GM21423 (cell line): ENCODE data around the gene TTYH2.

ENCODE experiments used
- ATAC-seq: cut with Tn5 transposase; IDR thresholded peaks from one replicate; pipeline ENCODE4 v1.9.1; 2021; ENCODE audit warnings: mild to moderate bottlenecking, moderate library complexity; ENCODE audit not compliant: unreplicated experiment

Gene TTYH2

DNA sequence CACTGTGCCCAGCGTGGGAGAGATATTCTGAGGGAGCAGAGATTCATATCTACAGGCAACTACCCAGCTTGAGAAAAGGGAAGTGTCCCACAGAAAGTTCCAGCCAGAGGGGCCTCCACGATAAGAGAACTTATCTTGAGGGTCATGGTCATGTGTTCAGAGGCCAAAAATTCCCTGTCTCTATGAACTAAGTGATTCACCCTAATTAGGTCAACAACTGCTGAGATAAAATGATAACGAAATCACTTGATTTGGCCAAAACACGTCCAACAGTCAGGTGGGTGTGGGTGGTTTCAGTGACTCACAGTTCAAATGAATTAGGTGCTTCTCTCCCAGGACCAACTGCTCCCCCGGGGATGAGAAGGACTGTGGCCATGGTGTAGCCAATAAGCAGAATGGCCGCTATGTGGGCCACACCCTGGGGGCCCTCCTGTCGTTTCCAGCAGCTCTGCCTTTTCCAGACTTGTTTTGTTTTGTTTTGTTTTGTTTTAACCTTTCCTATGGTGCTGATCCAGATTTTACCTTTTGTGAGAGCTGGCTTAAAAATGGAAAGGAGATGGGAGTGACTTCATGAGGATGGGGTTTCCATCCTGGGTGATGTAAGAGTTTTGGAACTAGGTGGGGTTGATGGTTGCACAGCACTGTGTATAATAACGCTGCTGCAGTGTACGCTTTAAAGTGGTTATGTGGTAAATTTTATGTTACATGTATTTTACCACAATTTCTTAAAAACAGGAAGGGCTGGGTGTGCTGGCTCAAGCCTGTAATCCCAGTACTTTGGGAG, 69.4 kb downstream of the TTYH2 start:
- no peak for ATAC-seq

DNA sequence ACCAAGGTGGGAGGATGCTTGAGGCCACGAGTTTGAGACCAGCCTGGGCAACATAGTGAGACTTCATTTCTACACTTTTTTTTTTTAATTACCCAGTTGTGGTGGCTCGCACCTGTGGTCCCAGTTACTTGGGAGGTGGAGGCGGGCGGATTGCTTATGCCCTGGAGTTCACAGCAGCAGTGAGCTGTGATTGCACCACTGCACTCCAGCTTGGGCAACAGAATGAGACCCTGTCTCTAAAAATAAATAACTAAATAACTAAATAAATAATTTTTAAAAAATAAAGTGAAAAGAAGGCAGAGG, 70.0 kb downstream of the TTYH2 start:
- no peak for ATAC-seq

DNA sequence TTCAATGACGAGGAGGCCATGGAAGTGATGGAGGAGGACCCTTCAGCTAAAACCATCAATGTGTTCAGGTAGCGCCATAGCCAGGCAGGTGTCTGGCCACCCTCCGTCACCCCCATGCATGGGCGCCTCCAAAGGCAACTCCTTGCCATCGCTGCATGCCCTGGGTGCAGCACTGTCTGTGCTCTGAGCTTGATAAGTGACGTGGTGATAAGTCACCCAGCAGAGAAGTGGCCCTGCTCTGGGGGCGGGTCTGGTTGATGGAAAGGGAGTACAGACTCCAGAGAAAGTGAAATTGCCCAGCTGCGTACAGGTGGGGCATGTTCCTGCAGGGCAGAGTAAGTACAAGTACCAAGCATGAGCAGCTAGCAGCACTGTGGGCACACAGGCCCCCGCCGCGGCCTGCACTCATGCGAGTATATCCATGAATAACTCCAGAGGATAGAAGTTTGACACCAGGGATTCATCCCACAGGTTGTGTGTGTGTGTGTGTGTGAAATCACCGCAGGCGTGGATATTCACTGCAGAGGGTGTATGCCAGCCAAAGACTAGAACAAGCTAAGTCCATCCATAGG, 73.7 kb downstream of the TTYH2 start:
- ATAC-seq, result no peak

DNA sequence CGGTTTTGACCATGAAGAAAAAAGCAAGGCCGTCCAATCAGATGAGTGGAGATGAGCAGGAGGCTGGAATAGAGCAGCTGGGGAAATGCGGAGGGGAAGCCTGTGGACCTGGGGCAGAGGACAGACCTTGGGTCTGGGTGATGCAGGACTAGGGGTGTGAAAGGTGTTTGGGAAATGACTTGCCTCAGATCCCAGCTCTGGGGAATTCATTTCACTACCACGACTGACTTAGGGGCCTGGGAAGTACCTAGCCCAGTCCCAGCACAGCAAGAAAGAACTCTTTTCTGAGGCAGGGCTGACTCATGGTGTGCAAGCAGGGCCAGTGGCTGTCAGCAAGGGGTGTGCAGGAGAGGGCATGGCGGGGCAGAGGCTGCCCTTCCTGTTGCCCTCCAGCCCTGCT, 75.4 kb downstream of the TTYH2 start:
- ATAC-seq, result peak; percentile 47

DNA sequence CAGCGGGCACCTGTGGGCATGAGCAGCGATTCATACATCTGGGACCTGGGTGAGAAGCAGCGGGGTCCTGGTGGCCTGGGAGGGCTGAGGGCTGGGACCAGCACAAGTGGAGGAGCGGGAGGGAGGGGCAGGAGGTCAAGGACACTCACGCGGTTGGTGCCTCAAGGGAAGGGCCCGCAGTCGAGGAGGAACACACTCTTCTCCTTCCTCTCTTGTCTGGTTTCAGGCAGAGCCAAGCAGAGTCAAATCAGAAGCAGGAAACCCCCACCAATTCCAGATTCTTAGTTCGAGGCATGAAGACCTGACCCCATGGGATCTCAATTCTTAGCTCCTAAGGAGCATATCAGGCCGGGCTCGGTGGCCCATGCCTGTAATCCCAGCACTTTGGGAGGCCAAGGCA, 76.3 kb downstream of the TTYH2 start:
- ATAC-seq, result no peak

DNA sequence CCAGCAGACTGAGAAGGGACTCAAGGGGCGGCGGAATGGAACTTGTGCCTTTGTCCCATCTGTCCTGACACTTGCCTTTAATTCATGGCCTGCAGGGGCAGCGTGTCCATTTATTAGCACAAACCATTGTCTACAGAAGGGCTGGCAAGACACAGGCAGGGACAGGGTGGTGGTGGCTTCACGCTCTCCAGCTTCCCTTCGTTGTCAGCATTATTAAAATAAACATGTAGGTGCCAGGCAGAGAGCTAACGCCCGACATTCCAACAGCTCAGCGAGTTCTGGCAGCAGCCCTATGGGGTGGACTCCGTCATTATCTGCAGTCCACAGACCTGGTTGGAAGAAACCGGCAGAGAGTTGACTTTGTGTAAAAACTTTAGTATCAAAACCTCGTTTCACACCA, 77.0 kb downstream of the TTYH2 start:
- no peak for ATAC-seq

DNA sequence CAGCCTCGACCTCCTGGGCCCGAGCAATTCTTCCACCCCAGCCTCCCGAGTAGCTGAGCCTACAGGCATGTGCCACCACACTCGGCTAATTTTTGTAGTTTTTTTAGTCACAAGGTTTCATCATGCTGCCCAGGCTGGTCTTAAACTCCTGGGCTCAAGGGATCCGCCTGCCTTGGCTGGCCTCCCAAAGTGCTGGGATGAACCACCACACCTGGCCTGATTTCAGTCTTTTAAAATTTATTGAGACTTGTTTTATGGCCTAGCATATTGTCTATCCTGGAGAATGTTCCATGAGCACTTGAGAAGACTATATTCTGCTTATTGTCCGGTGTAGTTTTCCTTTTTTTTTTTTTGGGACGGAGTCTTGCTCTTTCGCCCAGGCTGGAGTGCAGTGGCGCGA, 79.1 kb downstream of the TTYH2 start:
- ATAC-seq, result no peak

DNA sequence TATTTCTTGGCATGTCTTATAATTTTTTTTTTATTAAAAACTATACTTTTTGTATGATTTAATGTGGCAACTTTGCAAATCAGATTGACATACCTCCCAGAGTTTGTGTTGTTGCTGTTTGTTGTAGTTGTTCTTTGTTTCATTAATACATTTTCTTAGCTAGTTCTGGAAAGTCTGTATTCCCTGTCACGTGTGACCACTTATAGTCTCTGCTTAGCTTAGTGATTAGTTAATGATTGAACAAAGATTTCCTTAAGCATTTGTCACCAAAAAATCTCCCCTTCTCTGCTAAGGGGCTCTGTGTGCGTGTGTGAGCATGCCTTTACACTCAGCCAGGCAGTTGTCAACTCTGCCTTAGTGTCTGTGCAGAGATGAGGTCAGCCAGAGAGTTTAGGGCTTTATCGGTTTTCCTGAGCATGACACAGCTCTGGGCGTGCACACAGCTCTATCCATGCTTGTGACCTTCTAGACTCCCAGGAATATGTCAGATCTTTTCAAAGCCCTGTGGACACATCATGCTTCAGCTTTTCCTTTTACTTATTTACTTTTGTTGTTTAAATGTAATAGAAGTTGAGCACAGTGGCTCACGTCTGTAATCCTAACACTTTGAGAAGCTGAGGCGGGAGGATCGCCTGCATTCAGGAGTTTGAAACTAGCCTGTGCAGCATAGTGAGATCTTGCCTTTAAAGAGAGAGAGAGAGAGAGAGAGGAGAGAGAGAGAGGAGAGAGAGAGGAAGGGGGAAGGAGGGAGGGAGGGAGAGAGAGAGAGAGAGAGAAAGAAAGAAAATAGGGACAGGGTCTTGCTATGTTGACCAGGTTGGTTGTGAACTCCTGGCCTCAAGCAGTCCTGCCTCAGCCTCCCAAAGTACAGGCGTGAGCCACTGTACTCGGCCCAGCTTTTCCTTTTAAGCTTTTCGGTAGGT, 82.5 kb downstream of the TTYH2 start:
- no peak for ATAC-seq

DNA sequence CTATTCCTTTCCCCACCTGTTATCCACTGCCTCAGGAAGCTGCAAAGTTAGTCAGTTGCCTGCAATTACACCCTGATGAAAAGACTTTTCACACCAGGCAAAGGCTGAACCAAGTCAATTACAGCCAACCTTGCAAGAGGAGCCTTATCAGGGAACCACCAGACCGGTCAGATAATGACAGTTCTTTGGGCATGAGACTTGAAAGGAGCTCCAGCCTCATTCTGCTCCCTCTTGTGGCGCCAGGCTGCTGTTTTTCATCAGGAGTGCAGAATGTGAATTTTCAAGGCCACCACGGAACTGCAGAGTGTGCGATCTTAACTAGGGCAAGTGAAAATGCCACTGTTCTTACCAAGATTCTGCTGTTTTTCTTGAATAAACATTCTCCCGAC, 83.2 kb downstream of the TTYH2 start:
- no peak for ATAC-seq

DNA sequence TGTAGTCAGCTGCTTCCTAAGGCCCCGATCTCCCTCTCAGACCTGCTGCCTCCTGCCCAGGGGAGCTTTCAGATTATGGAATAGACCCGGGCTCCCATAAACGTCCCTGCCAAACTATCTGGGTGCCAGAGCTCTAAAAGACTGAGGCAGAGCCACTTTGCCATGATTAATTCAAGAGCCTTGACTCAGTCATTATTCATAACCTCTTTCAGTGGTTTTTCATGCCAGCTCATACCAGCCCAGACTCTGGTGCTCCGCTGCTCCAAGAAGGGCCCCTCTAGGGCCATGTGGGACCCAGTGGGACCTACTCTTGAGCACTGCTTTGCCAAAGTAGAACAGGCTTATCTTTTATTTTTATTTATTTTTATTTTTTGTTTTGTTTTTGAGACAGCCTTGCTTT, 84.6 kb downstream of the TTYH2 start:
- ATAC-seq, result no peak

DNA sequence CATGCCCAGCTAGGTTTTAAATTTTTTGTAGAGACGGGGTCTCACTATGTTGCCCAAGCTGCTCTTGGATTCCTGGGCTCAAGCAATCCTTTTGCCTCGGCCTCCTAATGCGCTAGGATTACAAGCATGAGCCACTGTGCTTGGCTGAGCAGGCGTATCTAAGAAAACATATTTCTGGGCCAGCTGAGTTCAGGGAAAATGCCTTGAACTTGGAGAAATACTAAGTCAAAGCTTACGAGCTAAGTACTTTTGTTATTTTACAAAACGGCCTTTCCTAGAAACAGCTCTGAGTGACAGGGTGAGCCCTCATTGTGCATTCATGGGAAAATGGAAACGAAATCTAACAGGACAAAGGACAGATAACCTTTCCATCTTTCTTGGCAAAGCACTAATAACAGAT, 85.4 kb downstream of the TTYH2 start:
- ATAC-seq, result no peak

DNA sequence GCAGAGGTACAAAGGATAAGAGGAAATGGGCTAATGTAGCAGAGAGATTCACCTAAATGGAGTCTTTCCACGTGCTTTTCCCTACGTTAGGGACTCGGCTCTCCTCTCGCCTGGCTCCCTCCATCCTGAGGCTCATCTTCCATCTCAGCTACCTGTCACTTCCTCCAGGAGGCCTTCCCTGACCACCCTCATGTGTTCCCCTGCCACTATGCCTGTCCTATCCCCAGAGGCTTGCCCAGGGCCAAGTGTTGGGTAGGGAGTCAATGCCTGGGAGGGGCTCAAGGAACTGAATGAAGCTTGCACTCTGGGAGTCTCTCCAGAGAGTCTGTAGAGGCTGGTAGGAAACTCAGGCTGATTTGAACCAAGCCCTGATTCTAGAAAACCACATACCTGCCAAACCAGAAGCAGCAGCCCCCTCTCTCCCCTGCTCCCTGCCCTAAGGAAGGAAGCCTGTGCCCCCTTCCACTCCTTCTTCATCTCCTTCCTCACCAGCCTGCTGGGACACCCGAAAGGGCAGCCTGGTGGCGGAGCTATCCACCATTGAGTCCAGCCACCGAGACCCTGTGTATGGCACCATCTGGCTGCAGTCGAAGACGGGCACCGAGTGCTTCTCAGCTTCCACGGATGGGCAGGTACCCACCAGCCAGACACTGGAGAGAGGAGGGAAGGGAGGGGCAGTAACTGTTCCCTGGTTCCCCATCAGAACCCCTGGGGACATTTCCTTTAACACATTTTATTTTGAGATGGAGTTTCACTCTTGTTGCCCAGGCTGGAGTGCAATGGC, 86.0 kb downstream of the TTYH2 start:
- ATAC-seq, result no peak

DNA sequence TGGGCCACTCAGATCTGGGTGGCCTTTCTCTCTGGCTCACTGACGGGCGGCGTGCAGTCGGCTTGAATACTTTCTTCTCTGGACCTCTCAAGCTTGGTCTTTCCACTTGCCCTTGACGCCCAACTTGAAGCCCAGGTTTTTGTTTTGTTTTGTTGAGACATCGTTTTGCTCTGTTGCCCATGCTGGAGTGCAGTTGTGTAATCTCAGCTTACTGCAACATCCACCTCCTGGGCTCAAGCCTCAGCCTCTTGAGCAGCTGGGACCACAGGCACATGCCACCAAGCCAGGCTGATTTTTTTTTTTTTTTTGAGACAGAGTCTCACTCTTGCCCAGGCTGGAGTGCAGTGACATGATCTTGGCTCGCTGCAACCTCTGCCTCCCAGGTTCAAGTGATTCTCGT, 89.9 kb downstream of the TTYH2 start:
- ATAC-seq, result no peak

DNA sequence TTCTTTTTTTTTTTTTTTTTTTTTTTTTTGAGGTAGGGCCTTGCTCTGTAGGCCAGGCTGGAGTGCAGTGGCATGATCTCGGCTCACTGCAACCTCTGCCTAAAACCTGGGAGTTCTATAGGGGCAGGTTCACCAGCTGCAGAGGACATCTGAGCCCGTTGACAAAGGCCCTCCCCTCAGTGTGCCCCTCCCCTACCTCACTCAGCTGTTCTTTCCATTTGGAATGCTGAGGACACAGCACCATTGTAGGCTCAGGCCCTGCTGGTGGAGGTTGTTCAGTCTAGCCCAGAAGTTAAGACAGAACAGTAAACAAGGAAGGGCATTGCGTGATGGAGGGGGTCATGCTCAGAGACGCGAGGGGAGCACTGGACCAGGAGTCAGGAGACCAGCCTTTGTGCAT, 90.8 kb downstream of the TTYH2 start:
- ATAC-seq, result no peak

DNA sequence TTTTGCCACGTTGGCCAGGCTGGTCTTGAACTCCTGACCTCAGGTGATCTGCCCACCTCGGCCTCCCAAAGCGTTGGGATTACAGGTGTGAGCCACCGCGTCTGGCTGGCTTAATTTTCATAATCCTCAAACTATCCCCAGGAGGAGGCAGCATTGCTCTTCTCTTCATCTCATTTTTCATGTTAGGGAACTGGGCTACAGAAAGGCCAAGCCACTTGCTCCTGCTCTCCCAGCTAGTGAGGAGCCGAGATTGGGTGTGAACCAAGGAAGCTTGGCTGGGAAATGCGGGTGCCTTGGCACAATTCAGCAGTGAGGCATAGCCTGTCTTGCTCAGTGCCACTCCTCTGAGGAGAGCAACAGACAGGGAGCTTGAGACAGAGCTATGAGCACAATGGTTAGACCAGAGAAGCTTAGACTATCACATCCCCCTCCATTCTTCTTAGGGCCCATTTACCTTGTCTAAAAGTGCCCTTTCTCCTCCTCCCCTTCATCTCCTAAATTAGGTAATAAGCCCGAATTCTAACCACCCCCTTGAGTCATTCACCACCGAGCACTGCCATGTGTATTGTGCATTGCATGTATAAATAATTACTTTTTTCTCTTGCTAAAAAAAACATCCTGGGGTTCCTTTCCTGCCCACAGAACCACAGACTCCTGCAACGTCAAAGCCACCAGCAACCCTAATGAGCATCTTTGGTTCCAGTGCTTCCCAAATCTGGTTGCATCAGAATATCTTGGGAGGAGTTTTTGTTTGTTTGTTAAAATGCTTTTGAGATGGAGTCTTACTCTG, 92.7 kb downstream of the TTYH2 start:
- ATAC-seq, result no peak

DNA sequence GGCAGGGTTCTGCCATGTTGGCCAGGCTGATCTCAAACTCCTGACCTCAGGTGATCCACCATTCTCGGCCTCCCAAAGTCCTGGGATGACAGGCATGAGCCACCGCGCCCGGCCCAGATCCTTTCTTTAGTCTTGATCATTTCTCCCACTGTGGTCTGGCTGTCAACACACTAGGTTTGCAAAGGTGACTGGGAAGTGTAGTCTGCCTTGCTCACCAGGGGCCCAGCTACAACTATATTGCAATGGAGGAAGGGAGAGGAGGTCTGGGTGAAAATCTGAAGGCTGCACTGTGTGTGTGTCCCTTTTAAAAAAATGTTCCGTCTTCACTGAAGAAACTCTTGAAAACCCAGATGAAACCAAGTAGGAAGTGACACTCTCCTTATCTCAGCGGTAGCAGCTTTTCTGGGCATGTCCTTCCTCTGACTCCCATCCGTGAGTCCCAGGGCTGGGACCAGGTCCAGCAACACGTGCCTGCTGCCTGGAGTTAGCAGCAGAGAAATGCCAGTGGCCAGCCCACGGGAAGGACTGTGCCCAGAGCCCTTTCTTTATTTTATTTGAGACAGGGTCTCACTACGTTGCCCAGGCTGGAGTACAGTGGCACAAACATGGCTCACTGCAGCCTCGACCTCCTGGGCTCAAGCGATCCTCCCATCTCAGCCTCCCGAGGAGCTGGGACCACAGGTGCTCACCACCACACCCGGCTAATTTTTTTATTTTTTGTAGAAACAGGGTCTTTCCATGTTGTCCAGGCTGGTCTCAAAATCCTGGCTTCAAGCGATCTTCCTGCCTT, 94.8 kb downstream of the TTYH2 start:
- ATAC-seq, result no peak

DNA sequence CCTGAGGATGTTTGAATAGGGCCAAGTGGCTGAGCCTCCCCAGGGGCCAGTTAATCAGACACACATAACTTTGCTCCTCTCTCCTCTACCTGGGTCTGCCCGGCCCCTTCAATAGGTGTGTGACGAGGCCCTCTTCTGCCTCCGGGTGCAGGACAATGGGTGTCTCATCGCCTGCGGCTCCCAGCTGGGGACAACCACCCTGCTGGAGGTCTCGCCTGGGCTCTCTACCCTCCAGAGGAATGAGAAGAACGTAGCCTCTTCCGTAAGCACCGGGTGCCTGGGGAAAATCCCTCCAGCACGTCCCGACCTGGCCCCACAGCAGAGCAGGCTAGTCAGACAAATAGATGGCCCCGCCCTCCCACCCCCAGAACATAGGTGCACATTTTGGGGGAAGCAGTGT, 96.5 kb downstream of the TTYH2 start:
- no peak for ATAC-seq
